GM18517 (cell line): ENCODE results near the gene PTPRD.
"Not testable (repeated sequence)": the region's sequence is repeated elsewhere in the genome, so short reads cannot be mapped to it uniquely, and the experiment has no call there.

Source experiments
- ATAC-seq: cut with Tn5 transposase; IDR thresholded peaks from one replicate; pipeline ENCODE4 v1.9.1; 2021; ENCODE audit warnings: mild to moderate bottlenecking, moderate library complexity; ENCODE audit not compliant: unreplicated experiment

Gene PTPRD

DNA sequence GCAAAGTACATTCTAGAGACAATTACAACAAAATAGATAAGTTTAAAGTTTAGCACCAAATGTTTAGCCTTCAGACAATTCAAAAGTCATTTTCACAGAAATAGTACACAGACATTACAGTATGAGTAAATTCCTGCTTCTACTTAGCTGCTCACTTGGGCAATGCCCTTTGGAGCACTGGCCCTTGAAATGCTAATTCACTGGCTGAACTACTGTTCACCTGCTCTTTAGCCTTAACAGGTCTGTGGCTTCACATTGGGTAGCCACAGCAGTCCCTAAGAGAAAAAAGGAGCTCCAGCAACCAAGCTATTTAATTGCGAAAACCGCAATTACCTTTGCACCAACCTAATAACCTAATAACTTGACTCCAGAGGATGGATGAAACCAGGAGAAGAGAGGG, 1897.0 kb downstream of the PTPRD start:
- ATAC-seq = no peak

DNA sequence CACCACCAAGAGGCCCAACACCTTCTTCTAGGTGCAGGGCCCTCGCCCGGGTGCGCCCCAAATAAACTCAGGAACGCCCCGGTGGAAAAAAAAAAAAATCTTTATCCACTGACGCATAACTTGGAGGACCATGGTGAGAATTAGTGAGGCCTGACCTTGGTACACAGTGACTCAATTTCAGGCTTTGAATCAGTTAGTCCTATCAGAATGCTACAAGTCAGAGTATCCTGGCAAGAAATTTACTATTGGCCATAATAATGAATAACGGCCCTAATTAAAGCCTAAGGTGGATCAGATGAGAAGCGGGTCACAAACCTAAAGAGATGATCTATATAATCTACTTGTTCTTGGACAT, 1899.0 kb downstream of the PTPRD start:
- no peak for ATAC-seq

DNA sequence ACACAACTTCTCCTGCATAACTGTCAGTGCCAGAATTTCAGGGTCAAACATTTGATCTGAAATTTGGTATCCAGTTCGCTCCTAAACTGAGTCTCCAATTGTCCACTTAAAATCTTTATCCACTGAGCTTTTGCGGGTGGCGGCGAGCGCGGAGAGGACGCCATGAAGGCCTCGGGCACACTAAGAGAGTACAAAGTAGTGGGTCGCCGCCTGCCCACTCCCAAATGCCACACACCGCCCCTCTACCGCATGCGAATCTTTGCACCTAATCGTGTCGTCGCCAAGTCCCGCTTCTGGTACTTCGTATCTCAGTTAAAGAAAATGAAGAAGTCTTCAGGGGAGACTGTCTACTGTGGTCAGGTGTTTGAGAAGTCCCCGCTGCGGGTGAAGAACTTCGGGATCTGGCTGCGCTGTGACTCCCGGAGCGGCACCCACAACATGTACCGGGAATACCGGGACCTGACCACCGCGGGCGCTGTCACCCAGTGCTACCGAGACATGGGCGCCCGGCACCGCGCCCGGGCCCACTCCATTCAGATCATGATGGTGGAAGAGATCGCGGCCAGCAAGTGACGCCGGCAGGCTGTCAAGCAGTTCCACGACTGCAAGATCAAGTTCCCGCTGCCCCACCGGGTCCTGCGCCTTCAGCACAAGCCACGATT, 1899.5 kb downstream of the PTPRD start:
- ATAC-seq = no peak

- ATAC-seq = no peak
Measured at GRCh38 chr9:8709731-8710130, 1903.1 kb downstream of the PTPRD start.

- no peak for ATAC-seq
Measured at GRCh38 chr9:8708728-8709127, 1904.1 kb downstream of the PTPRD start.

DNA sequence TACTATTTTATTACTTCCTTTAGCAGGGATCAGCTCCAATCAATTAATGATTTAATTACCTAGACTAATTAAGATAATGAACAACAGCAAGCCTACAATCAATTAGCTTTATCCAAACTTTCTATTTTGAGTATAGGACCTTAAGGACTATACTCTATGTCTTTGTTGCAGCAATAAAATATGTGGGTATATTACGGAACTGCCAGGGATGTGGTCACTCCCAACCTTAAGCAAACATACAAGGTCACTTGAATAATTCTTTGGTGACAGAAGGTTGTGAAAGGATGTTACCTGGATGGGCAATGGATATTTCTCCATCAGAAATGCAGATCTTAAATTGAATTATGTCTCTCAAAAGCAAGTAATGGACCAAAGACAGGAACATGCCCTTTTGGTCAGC, 1905.8 kb downstream of the PTPRD start:
- no peak for ATAC-seq

DNA sequence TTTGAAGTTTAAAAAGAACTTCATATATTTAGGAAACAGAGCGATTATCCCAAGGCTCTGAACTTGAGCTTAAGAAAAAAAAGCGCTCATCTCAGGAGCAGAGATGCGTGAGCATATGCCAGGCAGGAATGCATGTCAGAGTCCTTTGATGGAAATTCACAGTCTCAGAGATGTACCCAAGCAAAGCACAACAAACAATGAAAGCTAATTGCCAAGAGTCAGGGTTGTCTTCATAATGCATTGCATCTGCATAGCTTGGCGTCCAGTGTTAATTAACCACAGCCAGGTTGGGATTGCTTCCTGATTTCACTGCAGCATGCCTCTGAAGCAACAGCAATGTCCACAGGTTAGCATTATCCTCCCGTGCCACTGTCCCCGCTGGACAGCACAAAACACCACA, 1906.3 kb downstream of the PTPRD start:
- no peak for ATAC-seq

GRCh38 chr9:8705861-8706260, 1906.9 kb downstream of the PTPRD start:
- ATAC-seq = no peak

- no peak for ATAC-seq
Measured at GRCh38 chr9:8703904-8704303, 1908.9 kb downstream of the PTPRD start.

- ATAC-seq = no peak
Measured at GRCh38 chr9:8701904-8702303, 1910.9 kb downstream of the PTPRD start.

DNA sequence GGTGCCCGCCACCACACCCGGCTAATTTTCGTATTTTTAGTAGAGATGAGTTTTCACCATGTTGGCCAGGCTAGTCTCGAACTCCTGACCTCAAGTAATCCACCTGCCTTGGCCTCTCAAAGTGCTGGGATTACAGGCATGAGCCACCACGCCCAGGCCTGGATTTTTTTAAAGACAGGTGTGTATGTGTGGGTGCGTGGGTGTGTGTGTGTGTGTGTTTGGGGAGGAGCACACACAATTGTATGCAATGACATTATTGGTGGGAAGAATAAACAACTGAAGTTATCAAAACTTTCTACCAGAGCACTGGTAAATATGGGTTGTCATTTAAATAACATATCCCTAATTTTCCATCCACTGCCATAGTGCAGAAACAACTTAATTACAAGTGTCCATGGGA, 1915.2 kb downstream of the PTPRD start:
- not testable (repeated sequence) for ATAC-seq

DNA sequence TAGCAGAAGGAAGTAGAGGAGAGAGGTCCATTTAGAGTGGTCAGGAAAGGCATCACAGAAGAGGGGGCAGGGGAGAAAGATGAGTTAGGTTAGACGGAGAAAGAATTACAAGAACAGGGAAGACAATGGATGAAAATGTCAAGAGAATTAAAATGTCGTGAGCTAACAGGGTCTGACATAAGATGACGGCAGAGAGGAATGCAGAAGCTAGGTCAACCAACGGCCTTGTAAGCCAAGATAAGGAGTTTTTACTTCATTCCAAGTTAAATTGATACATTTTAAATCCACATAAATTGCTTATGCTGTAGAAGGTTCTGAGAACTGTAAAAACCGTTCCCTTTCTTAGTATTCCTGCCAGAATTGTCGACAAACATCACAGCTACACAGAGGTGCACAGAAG, 1916.3 kb downstream of the PTPRD start:
- ATAC-seq = no peak

GRCh38 chr9:8694983-8695588, 1917.7 kb downstream of the PTPRD start:
- ATAC-seq = no peak

DNA sequence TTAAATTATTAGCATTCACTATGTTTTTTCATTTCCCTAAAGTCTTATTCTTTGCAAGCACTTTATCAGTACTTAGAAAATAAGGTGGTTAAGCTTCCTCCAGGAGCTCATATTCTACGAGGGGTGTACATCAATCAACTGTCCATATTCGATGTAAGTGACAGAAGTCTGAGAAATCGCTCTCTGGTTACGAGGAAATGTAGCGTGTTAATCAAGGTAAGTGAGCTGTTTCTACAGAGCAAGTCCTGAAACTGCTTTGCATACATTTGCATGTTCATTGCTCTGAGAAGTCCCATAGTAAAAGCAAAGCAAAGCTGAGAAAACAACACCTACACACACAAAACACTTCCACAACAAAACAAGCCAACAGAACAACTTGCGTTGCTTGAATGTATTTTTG, 1919.3 kb downstream of the PTPRD start:
- ATAC-seq = no peak

DNA sequence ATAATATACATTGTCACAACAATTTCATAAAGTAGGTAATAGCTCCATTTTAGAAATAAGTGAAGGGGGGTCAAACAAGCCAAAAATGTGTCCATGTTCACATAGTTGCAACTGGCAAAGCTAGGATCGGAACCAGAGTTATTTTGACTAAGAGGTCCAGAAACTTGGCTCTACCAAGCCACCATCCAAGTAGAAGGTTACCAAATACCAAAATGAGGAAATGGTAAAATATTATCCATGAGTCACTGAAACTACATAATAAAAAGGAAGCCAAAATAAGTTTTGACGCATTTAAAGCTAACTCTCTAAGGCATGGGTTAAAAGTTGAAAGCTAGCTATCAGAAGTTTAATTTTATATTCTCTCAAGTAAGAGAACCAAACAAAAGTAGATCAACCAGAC, 1926.3 kb downstream of the PTPRD start:
- no peak for ATAC-seq

DNA sequence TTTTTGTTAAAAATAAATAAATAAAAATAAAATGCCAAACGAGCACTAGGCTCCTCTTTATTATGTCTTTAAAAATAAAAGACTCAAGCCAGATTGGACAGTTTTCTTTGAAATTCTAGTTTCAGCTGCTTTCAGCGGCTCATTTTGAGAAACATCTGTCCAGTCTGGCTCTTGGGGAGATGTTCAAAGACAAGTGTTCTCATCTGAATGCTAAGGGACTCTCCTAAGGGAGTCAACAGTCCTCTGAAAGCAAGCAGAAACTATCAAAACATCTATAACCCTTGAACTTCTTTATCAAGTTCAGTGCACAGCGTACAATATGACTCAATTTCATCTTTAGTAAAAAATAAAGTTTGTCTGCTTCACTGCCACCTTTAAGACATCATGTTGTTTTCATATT, 1927.0 kb downstream of the PTPRD start:
- no peak for ATAC-seq

- no peak for ATAC-seq
Measured at GRCh38 chr9:8684978-8685708, 1927.7 kb downstream of the PTPRD start.

DNA sequence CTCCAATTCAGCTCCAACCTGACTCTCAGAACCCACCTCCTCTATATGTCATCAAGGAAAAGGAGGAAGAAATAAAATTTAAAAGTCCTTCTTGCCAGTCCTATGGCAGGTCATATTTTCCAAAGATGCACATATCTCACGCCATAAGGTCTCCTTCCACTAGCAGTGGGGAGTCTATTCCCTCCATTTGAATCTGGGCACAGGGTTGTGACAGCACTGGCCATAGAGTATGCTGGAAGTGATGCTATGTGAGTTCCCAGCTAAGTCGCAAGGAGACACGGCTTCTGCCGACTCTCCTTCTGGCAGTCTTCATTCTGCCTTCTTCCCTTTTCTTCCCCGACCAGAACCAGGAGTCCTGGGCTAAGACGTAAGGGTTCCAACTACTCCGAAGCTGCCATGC, 1929.3 kb downstream of the PTPRD start:
- ATAC-seq = no peak

GRCh38 chr9:8680658-8681057, 1932.1 kb downstream of the PTPRD start:
- no peak for ATAC-seq

- ATAC-seq = no peak
Measured at GRCh38 chr9:8680157-8680556, 1932.6 kb downstream of the PTPRD start.

- no peak for ATAC-seq
Measured at GRCh38 chr9:8679371-8679822, 1933.4 kb downstream of the PTPRD start.

DNA sequence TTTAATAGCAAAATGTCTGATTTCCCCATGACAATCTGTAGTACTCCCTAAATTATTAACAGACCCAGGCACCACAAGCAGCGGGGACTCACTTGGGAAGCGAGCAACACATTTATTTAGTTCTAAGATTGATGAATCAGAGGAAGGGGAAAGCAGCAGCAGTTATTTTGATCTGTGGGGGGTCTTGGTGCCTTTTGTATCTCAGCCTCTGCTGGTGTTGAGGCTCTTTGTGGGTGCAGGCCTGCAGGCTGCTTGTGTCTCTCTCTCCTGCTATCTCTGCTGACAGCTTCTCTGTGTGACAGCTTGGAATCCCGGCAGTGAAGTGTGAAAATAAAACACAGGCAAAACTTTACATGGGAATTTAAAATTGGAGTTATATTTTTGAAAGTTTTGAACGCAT, 1935.1 kb downstream of the PTPRD start:
- no peak for ATAC-seq
